HG02678 (cell line): ENCODE results near the gene TYW3.

ENCODE experiments used
- ATAC-seq: cut with Tn5 transposase; IDR thresholded peaks from one replicate; pipeline ENCODE4 v1.9.1; 2021; ENCODE audit warnings: mild to moderate bottlenecking, moderate library complexity; ENCODE audit not compliant: unreplicated experiment

TYW3 gene

GRCh38 chr1:74732960-74733603, at the start of gene TYW3, which contains the start of gene CRYZ:
TYW3 (plus strand) TSS chr1:74733152; CDS start chr1:74733245, 93 bp downstream.
CRYZ (minus strand) TSS chr1:74733050; CDS start chr1:74724821, 8,229 bp downstream.
- peak; percentile 64 for ATAC-seq

DNA sequence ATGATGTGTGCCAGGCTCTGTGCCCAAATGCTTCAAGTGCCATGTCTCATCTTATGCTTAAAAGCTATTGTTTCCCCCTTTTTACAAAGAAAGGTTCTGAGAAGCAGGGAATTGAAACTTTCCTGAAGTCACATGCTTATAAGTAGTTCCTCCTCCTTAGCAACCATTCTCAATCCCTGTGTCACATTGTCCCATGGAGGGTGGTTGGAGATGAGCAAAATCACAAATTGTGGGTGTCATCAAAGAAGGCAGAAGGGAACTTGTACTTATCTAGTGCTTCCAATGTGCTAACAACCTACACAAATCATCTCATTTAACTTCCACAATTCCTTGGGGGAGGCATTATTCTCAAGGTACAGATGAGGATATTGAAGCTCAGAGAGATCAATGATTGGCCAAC, 49.3 kb upstream of the TYW3 start:
- no peak for ATAC-seq

DNA sequence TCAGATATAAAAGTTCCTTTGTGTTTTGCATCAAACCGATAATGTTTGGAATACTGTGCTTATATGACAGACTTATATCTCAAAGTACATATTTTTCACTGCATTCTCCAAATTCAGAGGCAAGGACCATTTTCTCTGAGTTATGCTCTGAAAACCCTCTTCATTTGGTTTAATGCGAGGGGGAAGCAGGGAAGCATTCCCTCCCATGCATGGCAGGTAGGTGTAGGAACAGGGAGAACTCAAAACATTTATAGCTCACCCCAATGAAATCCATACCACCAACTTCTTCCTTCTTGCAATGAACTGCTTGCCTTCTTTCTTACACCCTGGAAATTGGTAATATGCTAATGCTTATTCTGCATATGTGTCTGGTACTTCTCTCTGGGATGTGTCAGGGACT, 48.7 kb upstream of the TYW3 start:
- no peak for ATAC-seq

- no peak for ATAC-seq
Observed at GRCh38 chr1:74686928-74687327, 46.0 kb upstream of the TYW3 start.

DNA sequence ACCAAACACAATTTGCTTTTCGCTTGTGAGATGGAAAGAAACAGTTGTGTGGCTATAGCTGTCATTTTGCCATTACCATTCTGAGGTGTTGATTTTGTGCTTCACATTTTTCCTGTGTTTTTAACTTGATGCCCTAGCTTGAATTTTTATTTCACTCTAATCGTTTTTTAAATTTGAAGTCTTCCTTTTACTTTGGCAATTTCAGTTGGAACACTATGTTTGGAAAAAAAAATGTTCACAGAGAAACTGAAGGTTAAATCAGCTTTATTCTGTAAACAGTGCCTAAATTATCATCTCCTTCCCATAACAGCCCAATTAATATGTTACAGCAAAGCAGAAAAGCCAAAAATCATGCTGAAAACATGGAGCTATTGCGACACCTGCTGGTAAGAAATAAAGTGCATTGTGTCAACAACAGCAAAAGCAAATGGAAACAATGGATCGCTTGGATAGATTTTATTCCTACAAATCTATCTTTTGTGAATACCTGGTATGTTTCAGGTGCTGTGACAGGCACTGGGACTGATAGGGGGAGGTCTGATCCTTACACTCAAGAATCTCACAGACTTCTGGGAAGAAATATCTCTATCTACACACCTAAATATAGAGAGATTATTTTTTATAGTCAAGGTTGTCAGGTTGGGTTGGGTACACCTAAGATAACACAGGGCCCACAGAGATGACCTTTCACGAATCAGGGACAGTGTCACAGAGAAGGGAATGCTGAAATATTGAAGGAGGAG, 43.2 kb upstream of the TYW3 start:
- peak; percentile 65 for ATAC-seq

DNA sequence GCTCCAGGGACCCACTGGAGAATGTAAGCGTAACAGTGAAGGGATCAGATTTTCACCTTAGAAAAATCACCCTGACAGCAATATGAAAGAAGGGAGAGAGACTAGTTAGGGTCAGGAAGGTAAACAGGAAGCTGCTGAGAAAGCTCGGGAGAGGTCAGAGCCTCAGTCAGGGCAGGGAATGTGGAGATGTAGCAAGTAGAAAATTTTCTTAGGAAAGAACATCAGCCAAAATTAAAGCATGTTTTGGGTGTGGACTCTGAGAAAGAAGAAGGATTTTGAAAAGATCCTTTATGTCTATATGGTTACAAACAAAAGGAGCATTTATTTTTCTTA, 42.6 kb upstream of the TYW3 start:
- ATAC-seq: no peak

DNA sequence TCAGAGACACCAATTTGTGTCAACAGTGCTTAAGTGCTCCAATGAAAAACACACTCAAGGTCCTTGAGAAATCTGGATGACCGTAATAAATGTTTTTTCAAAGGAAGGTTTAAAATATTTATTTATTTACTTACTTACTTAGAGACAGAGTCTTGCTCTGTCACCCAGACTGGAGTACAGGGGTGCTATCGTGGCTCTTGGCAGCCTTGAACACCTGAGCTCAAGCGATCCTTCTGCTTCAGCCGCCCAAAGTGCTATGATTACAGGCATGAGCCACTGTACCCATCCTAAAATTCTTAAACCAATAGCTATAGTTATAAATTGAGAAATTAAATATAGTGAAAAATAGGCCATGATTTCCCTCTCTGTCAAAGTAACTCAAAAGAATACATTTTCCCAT, 42.0 kb upstream of the TYW3 start:
- ATAC-seq: no peak

- ATAC-seq: no peak
Observed at GRCh38 chr1:74693473-74693872, 39.5 kb upstream of the TYW3 start.

DNA sequence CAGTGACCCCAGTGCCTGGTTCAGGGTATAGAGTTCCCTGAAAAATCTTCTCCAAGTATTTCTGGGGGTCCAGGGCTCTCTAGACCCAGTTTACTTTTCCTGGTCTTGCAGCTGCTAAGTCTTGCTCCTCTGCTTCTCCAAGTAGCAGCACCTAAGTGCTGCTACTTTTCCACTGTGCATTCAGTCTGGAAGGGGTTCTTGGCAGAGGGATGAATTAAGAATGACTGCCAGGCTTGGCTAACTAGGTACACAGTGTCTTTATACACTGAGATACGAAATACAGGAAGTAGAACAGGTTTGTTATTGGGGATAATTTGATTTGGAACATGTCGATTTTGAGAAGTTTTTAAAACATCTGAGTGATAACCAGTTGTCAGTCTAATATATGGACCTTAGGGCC, 35.1 kb upstream of the TYW3 start:
- no peak for ATAC-seq

DNA sequence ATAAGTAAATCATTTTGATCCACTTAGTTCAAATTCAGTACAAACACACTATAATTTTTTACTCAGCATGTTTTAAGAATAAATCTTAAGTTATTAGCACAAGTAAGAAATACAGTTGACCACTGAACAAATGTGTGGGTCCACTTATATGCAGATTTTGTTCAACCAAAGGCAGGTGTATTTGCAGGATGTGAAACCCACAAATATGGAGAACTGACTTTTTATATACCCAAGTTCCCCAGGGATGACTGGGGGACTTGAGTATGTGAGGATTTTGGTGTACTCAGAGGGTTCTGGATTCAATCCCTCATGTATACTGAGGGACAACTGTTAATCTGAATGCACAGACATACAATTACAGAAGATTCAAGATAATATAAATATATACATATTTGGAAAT, 33.6 kb upstream of the TYW3 start:
- peak; percentile 44 for ATAC-seq

DNA sequence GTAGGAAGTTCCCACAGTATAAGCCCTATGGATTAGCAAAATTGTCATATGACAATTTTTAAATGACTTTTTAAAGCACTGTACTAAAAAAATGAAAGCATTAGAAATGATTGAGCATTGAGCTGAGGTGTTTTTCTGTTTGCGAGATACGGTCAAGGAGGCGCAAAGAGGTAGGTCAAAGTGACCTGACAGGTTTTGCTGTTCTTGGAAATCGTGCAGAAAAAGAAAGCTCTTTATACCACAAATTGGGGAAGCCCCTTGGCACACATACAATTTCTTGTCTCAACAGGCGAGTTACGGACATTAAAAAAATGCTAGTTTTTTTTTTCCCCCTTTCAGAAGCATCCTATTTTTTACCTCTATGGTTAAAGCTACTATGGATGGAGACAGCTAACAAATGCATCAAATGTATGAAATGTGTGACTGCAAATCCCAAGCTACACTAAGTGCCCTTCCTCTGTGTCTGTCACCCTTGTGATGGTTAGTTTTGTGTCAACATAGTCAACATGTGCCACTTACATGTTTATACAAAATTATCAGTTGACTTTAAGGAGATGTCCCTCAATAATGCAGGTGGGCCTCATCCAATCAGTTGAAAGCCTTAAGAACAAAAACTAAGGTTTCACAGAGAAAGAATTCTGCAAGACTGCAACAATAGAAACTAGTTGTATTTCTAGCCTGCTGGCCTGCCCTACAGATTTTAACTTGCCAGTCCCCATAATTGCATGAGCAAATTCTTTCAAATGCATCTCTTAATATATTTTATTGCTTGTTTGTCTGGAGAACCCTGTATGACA, 29.4 kb upstream of the TYW3 start:
- ATAC-seq: peak; percentile 53

DNA sequence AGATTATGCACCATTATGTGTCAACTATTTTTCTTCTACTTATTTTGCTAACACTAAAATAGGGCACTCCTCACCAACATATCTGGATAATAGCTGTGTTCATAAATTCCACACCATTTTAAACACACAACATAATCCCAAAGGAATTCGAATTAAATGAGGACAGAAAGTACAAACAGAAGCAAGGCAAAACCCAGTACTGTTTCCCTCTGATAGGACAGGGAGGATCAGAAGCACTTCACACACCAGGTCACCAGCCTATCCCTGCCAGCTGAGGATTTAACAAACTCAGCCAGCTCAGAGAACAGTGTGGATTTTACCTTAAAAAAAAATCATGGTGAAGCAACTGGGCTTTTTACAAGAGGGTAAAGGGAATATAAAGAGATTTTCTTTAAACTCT, 20.1 kb upstream of the TYW3 start:
- ATAC-seq: no peak

- peak; percentile 22 for ATAC-seq
Observed at GRCh38 chr1:74713849-74714248, 19.1 kb upstream of the TYW3 start.

DNA sequence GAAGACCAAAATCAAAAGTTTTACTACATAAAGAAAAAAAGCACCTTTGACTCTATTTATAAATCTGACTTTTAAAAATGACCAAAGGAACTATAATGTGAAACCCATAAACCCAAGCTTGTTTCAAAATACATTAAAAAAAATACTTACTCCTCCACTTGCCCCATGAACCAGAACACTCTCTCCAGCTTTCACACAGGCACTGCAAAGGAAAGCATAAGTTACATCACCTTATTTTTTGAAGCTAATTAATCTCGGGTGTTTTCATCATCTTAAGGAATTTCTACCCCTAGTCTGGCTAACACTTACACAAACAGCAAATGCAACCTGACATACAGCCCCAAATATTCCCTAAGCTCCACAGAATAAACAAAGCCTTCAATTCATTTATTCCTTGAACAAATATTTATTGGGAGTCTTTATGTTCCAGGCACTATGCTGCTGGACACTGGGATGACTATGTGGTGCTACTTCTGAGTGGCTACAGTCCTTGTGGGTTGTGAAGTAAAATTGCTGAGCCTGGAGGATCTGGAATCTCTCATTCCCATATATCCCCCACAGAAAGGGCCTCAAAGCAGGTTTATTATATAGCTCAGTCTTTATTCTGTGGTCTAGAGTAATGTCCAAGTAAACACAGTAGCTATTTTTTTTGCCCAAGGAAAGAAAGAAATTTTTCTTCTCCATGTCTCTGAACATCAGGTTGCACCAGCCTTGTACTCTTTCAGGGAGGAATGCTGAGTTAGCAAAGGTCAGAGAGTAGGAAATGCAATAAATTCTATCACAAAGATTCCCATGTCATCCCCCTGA, 18.3 kb upstream of the TYW3 start:
- peak; percentile 74 for ATAC-seq

- no peak for ATAC-seq
Observed at GRCh38 chr1:74715236-74715502, 17.8 kb upstream of the TYW3 start.

DNA sequence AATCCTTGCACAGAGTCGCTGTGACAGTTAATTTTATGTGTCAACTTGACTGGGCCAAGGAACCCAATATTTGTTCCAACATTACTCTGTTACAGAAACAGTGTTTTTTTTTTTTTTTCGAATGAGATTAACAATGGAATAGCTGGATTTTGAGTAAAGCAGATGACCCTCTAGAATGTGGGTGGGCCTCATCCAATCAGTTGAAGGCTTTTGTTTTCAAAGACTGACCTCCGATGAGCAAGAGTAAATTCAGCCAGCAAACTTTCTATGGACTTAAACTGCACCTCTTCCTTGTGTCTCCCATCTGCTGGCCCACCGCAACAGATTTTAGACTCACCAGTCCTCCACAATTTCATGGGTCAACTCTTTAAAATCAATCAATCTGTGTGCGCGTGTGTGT, 17.1 kb upstream of the TYW3 start:
- no peak for ATAC-seq

GRCh38 chr1:74716822-74717221, 16.1 kb upstream of the TYW3 start:
- ATAC-seq: no peak

DNA sequence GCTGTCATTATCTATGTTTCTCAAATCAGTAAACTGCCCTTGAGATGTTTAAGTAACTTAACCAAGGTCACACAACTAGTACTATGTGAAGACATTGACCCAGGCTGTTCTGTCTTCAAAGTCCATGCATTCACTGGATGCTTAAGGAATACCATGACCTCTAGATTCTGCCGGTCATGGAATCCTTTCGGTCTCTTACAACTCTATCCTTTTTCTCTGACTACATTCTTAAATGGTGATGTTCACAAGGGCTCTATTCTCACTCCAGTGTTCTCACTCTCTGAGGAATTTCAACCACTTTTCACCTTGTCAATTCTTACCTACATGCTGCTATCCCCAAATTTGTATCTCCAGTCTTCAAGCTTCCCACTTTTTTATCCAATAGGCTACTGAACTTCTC, 15.3 kb upstream of the TYW3 start:
- ATAC-seq: no peak

- no peak for ATAC-seq
Observed at GRCh38 chr1:74726063-74726462, 6.9 kb upstream of the TYW3 start.

GRCh38 chr1:74728736-74729135, 4.2 kb upstream of the TYW3 start:
- no peak for ATAC-seq

DNA sequence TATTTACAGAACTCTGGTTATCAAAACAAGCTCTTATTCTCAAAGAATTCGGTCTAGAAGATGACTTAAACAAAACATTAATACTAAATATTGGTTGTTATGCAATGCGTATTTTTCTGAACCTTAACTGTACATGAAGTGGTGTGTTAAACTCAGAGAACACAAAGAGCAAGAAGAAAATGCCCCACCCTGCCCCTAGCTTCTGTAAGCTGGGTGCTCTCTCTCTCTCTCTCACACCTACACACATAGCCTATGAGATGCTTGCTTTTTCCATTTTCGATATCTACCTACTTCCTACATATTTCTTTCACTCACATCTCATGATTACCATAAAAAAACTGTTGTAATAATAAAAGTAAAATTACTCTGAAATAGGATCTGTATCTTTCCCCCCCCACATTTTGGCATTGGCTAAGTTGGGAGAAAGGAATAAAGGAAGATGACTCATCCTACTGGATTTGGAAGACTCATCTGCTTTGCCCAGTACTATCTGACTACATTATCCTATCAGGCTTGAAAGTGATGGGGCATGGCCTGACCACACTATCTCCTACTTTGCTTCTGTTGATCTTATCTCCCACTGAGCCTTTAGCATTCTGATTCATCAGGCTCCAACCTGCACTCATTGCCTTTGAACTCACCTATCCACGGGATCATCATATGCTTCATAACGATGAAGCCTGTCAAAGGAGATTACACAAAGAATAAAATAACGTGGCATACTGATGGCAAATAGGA, 3.0 kb upstream of the TYW3 start:
- ATAC-seq: no peak
